Neural cell (in vitro differentiated cells): ENCODE results near the gene CLTB. TPM values are rescaled to one million over a fixed set of nuclear protein-coding genes. Genes with fewer than 3 reads are reported as not detected.

Experiments used
- H2AFZ ChIP-seq: fragments of 200-600, 300-800 bp; sonication (generic), shearing (Covaris generic); 2 replicates; pipeline ENCODE4 v1.6.0; 2014; ENCODE audit warnings: low read depth, mild to moderate bottlenecking, antibody characterized with exemption, low read length, moderate library complexity
- H3F3A ChIP-seq: fragments of 200-600 bp; shearing (Covaris generic); 2 replicates; pipeline ENCODE4 v1.6.1; 2016; ENCODE audit warnings: mild to moderate bottlenecking, moderate library complexity, mixed read lengths, antibody characterized with exemption, low read length; ENCODE audit not compliant: insufficient read depth, poor library complexity, severe bottlenecking
- H3K27ac ChIP-seq: fragments of 200-600, 300-800 bp; sonication (generic), shearing (Covaris generic); 2 replicates; pipeline ENCODE4 v1.5.1; 2014; ENCODE audit warnings: mild to moderate bottlenecking, low read length, moderate library complexity
- H3K27me3 ChIP-seq: fragments of 300-800, 200-600 bp; sonication (generic), shearing (Covaris generic); 2 replicates; pipeline ENCODE4 v1.6.0; 2014; ENCODE audit warnings: mild to moderate bottlenecking, low read depth, low read length, moderate library complexity; ENCODE audit not compliant: insufficient read depth
- H3K36me3 ChIP-seq: fragments of 300-800, 200-600 bp; sonication (generic), shearing (Covaris generic); 2 replicates; pipeline ENCODE4 v1.5.1; 2014; ENCODE audit warnings: mild to moderate bottlenecking, antibody characterized with exemption, low read length, moderate library complexity; ENCODE audit not compliant: insufficient read depth
- H3K4me2 ChIP-seq: fragments of 300-800, 200-600 bp; sonication (generic), shearing (Covaris generic); 2 replicates; pipeline ENCODE4 v1.6.0; 2014; ENCODE audit warnings: mild to moderate bottlenecking, low read length
- H3K4me3 ChIP-seq: fragments of 300-800, 200-600 bp; sonication (generic), shearing (Covaris generic); 2 replicates; pipeline ENCODE4 v1.5.1; 2014; ENCODE audit warnings: mild to moderate bottlenecking, low read length, moderate library complexity
- H3K79me2 ChIP-seq: fragments of 200-600 bp; shearing (Covaris generic); replicated peaks from 2 replicates; pipeline ENCODE4 v1.6.0; 2014; ENCODE audit warnings: mild to moderate bottlenecking, low read length, moderate library complexity; ENCODE audit not compliant: insufficient read depth
- H3K9ac ChIP-seq: fragments of 300-800, 200-600 bp; sonication (generic), shearing (Covaris generic); 2 replicates; pipeline ENCODE4 v1.6.1; 2016; ENCODE audit warnings: mild to moderate bottlenecking, low read length, mixed read lengths
- H3K9me2 ChIP-seq: fragments of 200-600 bp; shearing (Covaris generic); 2 replicates; pipeline ENCODE4 v1.6.1; 2016; ENCODE audit warnings: mild to moderate bottlenecking, low read length, mixed read lengths; ENCODE audit not compliant: insufficient read depth
- H3K9me3 ChIP-seq: fragments of 200-600, 300-800 bp; sonication (generic), shearing (Covaris generic); 2 replicates; pipeline ENCODE4 v1.6.1; 2016; ENCODE audit warnings: mild to moderate bottlenecking, mixed run types, low read length, moderate library complexity, mixed read lengths
- H4K20me1 ChIP-seq: fragments of 200-600 bp; shearing (Covaris generic); 2 replicates; pipeline ENCODE4 v1.6.1; 2016; ENCODE audit warnings: mild to moderate bottlenecking, mixed run types; ENCODE audit not compliant: insufficient read depth
- EP300 ChIP-seq: fragments of 450-650 bp; conservative IDR thresholded peaks from 2 replicates; pipeline ENCODE4 v1.6.1; 2014; ENCODE audit warnings: antibody characterized with exemption, mild to moderate bottlenecking, moderate library complexity; ENCODE audit not compliant: poor library complexity, severe bottlenecking
- EZH2 ChIP-seq: fragments of 200-600, 300-800 bp; shearing (Covaris generic), sonication (generic); IDR thresholded peaks from 2 replicates; pipeline ENCODE4 v1.6.1; 2014; ENCODE audit warnings: antibody characterized with exemption, low read length, borderline replicate concordance, mild to moderate bottlenecking; ENCODE audit not compliant: insufficient read depth, poor library complexity, severe bottlenecking
- MXI1 ChIP-seq: fragments of 450-650 bp; conservative IDR thresholded peaks from 2 replicates; pipeline ENCODE4 v1.6.1; 2014; ENCODE audit warnings: antibody characterized with exemption, mild to moderate bottlenecking; ENCODE audit not compliant: poor library complexity, severe bottlenecking
- POLR2AphosphoS5 ChIP-seq: IDR thresholded peaks from 2 replicates; pipeline ENCODE4 v1.6.1; 2012
- RAD21 ChIP-seq: fragments of 450-650 bp; conservative IDR thresholded peaks from 2 replicates; pipeline ENCODE4 v1.6.1; 2014; ENCODE audit warnings: antibody characterized with exemption, mild to moderate bottlenecking, moderate library complexity
- REST ChIP-seq: IDR thresholded peaks from 2 replicates; pipeline ENCODE4 v1.6.1; 2012; ENCODE audit warnings: borderline replicate concordance
- SMC3 ChIP-seq: fragments of 450-650 bp; conservative IDR thresholded peaks from 2 replicates; pipeline ENCODE4 v1.6.1; 2014; ENCODE audit warnings: antibody characterized with exemption, mild to moderate bottlenecking, moderate library complexity; ENCODE audit not compliant: poor library complexity
- TAF1 ChIP-seq: IDR thresholded peaks from 2 replicates; pipeline ENCODE4 v1.6.1; 2012; ENCODE audit warnings: low read depth
- polyA plus RNA-seq: library from polyadenylated mRNA; depleted of rRNA; stranded (reverse); fragments of >200 nt; gene quantifications from 2 replicates; pipeline ENCODE4 v1.2.3, GENCODE V29; 2014
- TF ChIP-seq, protein P1 (sequence below): fragments of 450-650 bp; IDR thresholded peaks from 2 replicates; pipeline ENCODE4 v1.5.1; 2014; ENCODE audit warnings: antibody characterized with exemption, mild to moderate bottlenecking, moderate library complexity; ENCODE audit not compliant: poor library complexity, severe bottlenecking

CLTB gene
- polyA plus RNA-seq, 1 donor from 2014 or later = 239 TPM

- H3K9me2 ChIP-seq = no peaks in the 10 kb centered on the region
- no peak overlapping the region for H3K4me3 ChIP-seq
- no peaks in the 10 kb centered on the region for H3K36me3 ChIP-seq
- no peak overlapping the region for H2AFZ ChIP-seq
- no peaks in the 10 kb centered on the region for H3K27me3 ChIP-seq
- H3K9me3 ChIP-seq = no peaks in the 10 kb centered on the region
- H4K20me1 ChIP-seq = no peaks in the 10 kb centered on the region
- H3K4me2 ChIP-seq = no peak overlapping the region
- no peaks in the 10 kb centered on the region for H3F3A ChIP-seq
- H3K27ac ChIP-seq = no peak overlapping the region
- no peak overlapping the region for H3K9ac ChIP-seq
- TF ChIP-seq RAD21 (no peak), MXI1 (no peak), EZH2 (no peak), TAF1 (no peak), SMC3 (no peak), POLR2AphosphoS5 (no peak), REST (no peak), EP300 (no peak)
- TF ChIP-seq, protein P1, sequence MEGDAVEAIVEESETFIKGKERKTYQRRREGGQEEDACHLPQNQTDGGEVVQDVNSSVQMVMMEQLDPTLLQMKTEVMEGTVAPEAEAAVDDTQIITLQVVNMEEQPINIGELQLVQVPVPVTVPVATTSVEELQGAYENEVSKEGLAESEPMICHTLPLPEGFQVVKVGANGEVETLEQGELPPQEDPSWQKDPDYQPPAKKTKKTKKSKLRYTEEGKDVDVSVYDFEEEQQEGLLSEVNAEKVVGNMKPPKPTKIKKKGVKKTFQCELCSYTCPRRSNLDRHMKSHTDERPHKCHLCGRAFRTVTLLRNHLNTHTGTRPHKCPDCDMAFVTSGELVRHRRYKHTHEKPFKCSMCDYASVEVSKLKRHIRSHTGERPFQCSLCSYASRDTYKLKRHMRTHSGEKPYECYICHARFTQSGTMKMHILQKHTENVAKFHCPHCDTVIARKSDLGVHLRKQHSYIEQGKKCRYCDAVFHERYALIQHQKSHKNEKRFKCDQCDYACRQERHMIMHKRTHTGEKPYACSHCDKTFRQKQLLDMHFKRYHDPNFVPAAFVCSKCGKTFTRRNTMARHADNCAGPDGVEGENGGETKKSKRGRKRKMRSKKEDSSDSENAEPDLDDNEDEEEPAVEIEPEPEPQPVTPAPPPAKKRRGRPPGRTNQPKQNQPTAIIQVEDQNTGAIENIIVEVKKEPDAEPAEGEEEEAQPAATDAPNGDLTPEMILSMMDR = no peak
- no peaks in the 10 kb centered on the region for H3K79me2 ChIP-seq
Measured at GRCh38 chr5:176396330-176396729, 20.0 kb downstream of the CLTB start.

DNA sequence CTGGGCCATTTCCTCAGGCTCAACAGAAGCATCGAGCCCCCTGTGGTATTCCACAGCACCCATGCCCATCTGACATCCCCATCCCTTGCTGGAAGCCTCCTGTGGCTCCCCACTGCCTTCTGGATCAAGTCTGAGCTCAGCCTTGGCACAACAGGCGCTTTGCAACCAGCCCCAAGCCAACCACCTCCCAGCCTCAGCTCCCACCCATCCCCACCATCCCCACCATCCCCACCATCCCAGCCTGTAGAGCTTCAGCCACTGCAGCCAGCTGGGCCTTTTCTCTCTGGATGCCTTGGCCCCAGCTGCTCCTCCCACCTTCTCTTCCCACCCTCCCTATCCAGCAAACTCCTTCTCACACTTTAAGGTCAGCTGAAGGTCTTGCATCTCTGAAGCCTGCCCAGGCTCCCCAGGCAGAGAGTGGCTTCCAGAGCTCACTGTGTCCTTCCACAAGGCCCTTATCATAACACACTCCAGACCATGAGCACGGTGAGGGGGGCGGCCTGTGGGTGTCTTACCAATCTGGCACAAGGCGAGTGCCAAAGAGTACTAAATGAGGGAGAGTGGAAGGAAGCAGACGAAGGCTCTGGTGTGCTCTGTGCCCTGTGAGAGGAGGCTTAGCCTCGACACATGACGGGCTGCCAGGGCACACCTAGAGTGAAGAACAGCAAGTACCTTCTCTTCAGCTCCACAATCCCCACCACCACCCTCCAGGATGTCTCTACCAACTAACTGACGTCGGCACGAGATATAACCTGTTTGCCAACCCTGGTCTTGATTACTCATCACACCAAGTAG is 21.3 kb downstream of the CLTB start:
- no peaks in the 10 kb centered on the region for H3K9me3 ChIP-seq
- no peaks in the 10 kb centered on the region for H3K79me2 ChIP-seq
- no peaks in the 10 kb centered on the region for H4K20me1 ChIP-seq
- H3K4me3 ChIP-seq = no peak overlapping the region
- no peak overlapping the region for H3K27ac ChIP-seq
- H2AFZ ChIP-seq = no peak overlapping the region
- no peak overlapping the region for H3K4me2 ChIP-seq
- TF ChIP-seq RAD21 (no peak), EP300 (no peak), REST (no peak), SMC3 (no peak), TAF1 (no peak), MXI1 (no peak), POLR2AphosphoS5 (no peak), EZH2 (no peak)
- TF ChIP-seq, protein P1 = no peak
- no peaks in the 10 kb centered on the region for H3K9me2 ChIP-seq
- no peak overlapping the region for H3K9ac ChIP-seq
- no peaks in the 10 kb centered on the region for H3K36me3 ChIP-seq
- no peaks in the 10 kb centered on the region for H3F3A ChIP-seq
- H3K27me3 ChIP-seq = no peaks in the 10 kb centered on the region
